HG03457 (cell line): ENCODE data around the gene PIBF1.
"Not testable (repeated sequence)": the region's sequence is repeated elsewhere in the genome, so short reads cannot be mapped to it uniquely, and the experiment has no call there.

Experiments used
- ATAC-seq: cut with Tn5 transposase; IDR thresholded peaks from one replicate; pipeline ENCODE4 v1.9.1; 2021; ENCODE audit warnings: moderate number of reproducible peaks; ENCODE audit not compliant: unreplicated experiment

Gene PIBF1

GRCh38 chr13:72781451-72782439 is at the start of gene PIBF1, which contains the start of gene DIS3:
PIBF1 (plus strand) TSS chr13:72782133; CDS start chr13:72783470, 1,337 bp downstream.
DIS3 (minus strand) TSS chr13:72781900; CDS start chr13:72781832, 68 bp downstream.
- ATAC-seq, result peak; percentile 96

- ATAC-seq, result no peak
Observed at GRCh38 chr13:72737033-72737432, 44.9 kb upstream of the PIBF1 start.

- ATAC-seq, result no peak
Observed at GRCh38 chr13:72740015-72740414, 41.9 kb upstream of the PIBF1 start.

GRCh38 chr13:72745260-72745659 is 36.7 kb upstream of the PIBF1 start:
- no peak for ATAC-seq

- ATAC-seq, result no peak
Observed at GRCh38 chr13:72751220-72751619, 30.7 kb upstream of the PIBF1 start.

GRCh38 chr13:72754111-72754510 is 27.8 kb upstream of the PIBF1 start:
- ATAC-seq, result no peak

GRCh38 chr13:72757792-72758535 is 24.0 kb upstream of the PIBF1 start:
- no peak for ATAC-seq

GRCh38 chr13:72760189-72760588 is 21.7 kb upstream of the PIBF1 start:
- ATAC-seq, result no peak

- ATAC-seq, result no peak
Observed at GRCh38 chr13:72763411-72763810, 18.5 kb upstream of the PIBF1 start.

- no peak for ATAC-seq
Observed at GRCh38 chr13:72774019-72774418, 7.9 kb upstream of the PIBF1 start.

- no peak for ATAC-seq
Observed at GRCh38 chr13:72782717-72783116, 784 bp downstream of the PIBF1 start.

- not testable (repeated sequence) for ATAC-seq
Observed at GRCh38 chr13:72784679-72785078, 2.7 kb downstream of the PIBF1 start.

- no peak for ATAC-seq
Observed at GRCh38 chr13:72788831-72789230, 6.9 kb downstream of the PIBF1 start.

GRCh38 chr13:72792640-72793039 is 10.7 kb downstream of the PIBF1 start:
- no peak for ATAC-seq

GRCh38 chr13:72798817-72799216 is 16.9 kb downstream of the PIBF1 start:
- no peak for ATAC-seq

GRCh38 chr13:72804301-72804700 is 22.4 kb downstream of the PIBF1 start:
- no peak for ATAC-seq

- no peak for ATAC-seq
Observed at GRCh38 chr13:72805676-72806346, 23.9 kb downstream of the PIBF1 start.

- not testable (repeated sequence) for ATAC-seq
Observed at GRCh38 chr13:72806514-72806913, 24.6 kb downstream of the PIBF1 start.

- ATAC-seq, result no peak
Observed at GRCh38 chr13:72808917-72809500, 27.1 kb downstream of the PIBF1 start.

GRCh38 chr13:72820156-72820897 is 38.4 kb downstream of the PIBF1 start:
- no peak for ATAC-seq
